Breast epithelium (tissue), 3 donors: ENCODE data around the gene WDR37.

Experiments used
- CTCF ChIP-seq, 3 donors: fragments of 450-650 bp; IDR thresholded peaks; one replicate each; pipeline ENCODE4 v1.5.1; 2016 to 2017; ENCODE audit warnings: antibody characterized with exemption in 3 of 3, mild to moderate bottlenecking in 3 of 3, moderate library complexity in 3 of 3
- POLR2A ChIP-seq: fragments of 450-650 bp; IDR thresholded peaks from one replicate; pipeline ENCODE4 v1.6.1; 2016; ENCODE audit warnings: antibody characterized with exemption, mild to moderate bottlenecking, moderate library complexity
- POLR2AphosphoS5 ChIP-seq, 3 donors: sonication (generic); formaldehyde crosslinking; IDR thresholded peaks; one replicate each; pipeline ENCODE4 v1.6.1; 2017; ENCODE audit warnings: antibody characterized with exemption in 3 of 3

- no peak for TF ChIP-seq CTCF (IDR thresholded peaks at IDR 0.05)
- TF ChIP-seq POLR2AphosphoS5 (IDR thresholded peaks at IDR 0.05) = no peak
- TF ChIP-seq POLR2A = no peak
These were observed 37.5 kb downstream of the WDR37 start for GRCh38 chr10:1093696-1094095.
